Thymus (tissue), 14 donors: ENCODE measurements around the gene SLC27A2. TPM values are rescaled to one million over a fixed set of nuclear protein-coding genes. Genes with fewer than 3 reads are reported as not detected.
"Not testable (repeated sequence)": the region's sequence is repeated elsewhere in the genome, so short reads cannot be mapped to it uniquely, and the experiment has no call there.

Experiments
- DNase-seq, 9 donors: peaks; one replicate each; pipeline ENCODE4 v3.0.0-alpha.2; 2013; ENCODE audit warnings: low spot score in 9 of 9, low read depth in 6 of 9, missing footprints in 1 of 9
- H3K27ac ChIP-seq, 2 donors: one replicate each; pipeline ENCODE4 v1.5.1; 2013; ENCODE audit warnings: control low read depth in 1 of 2, low read depth in 1 of 2, low read length in 1 of 2, mild to moderate bottlenecking in 1 of 2, moderate library complexity in 1 of 2
- H3K27me3 ChIP-seq, 2 donors: one replicate each; pipeline ENCODE4 v1.5.1; 2013; ENCODE audit warnings: low read length in 1 of 2; ENCODE audit not compliant: control insufficient read depth in 2 of 2, insufficient read depth in 1 of 2
- H3K36me3 ChIP-seq, 2 donors: one replicate each; pipeline ENCODE4 v1.5.1; 2013; ENCODE audit warnings: low read length in 1 of 2, mild to moderate bottlenecking in 1 of 2, moderate library complexity in 1 of 2; ENCODE audit not compliant: control insufficient read depth in 2 of 2, insufficient read depth in 2 of 2
- H3K4me1 ChIP-seq, 2 donors: one replicate each; pipeline ENCODE4 v1.5.1; 2013; ENCODE audit warnings: low read length in 2 of 2; ENCODE audit not compliant: control insufficient read depth in 2 of 2, insufficient read depth in 2 of 2
- H3K4me3 ChIP-seq, 2 donors: one replicate each; pipeline ENCODE4 v1.5.1; 2013; ENCODE audit warnings: low read length in 2 of 2, control low read depth in 1 of 2, mild to moderate bottlenecking in 1 of 2
- H3K9me3 ChIP-seq, 2 donors: one replicate each; pipeline ENCODE4 v1.5.1; 2013; ENCODE audit warnings: low read length in 1 of 2, mild to moderate bottlenecking in 1 of 2; ENCODE audit not compliant: control insufficient read depth in 2 of 2, insufficient read depth in 1 of 2
- WGBS: extraction: QIAGEN DNeasy Blood & Tissue Kit; methylation state at CpG from one replicate; pipeline ENCODE4 v1.1.7; 2013; 5-methylcytosine and 5-hydroxymethylcytosine counted together
- long read RNA-seq, 10 donors: transcript quantifications; one replicate each; lab custom pipeline, GENCODE V29; 2026
- polyA plus RNA-seq: library from polyadenylated mRNA; stranded (reverse); fragments of 200-250 nt; gene quantifications from one replicate; pipeline ENCODE4 v1.2.3, GENCODE V29; 2013
- total RNA-seq: library from RNA; stranded (reverse); fragments of 120-200 nt; gene quantifications from one replicate; pipeline ENCODE4 v1.2.4, GENCODE V29; 2013
- donor health status: healthy.

The SLC27A2 gene
- 1.3 TPM for total RNA-seq
- polyA plus RNA-seq, result 1.4 TPM
- long read RNA-seq, donor 1, result 0 reads
- long read RNA-seq, donor 2, result 0 reads
- long read RNA-seq, donor 3, partial matches to known transcripts, result 0 of 1 reads
- long read RNA-seq, donor 3, other reads (novel, unspliced or antisense), result 0 of 1 reads
- long read RNA-seq, donor 4, partial matches to known transcripts, result 0 of 1 reads
- long read RNA-seq, donor 4, other reads (novel, unspliced or antisense), result 0 of 1 reads
- long read RNA-seq, donor 5, partial matches to known transcripts, result 0 of 2 reads
- long read RNA-seq, donor 5, other reads (novel, unspliced or antisense), result 0 of 2 reads
- long read RNA-seq, donor 6, result 0 reads
- long read RNA-seq, donor 7, result 0 reads
- long read RNA-seq, donor 8, partial matches to known transcripts, result 0 of 1 reads
- long read RNA-seq, donor 8, other reads (novel, unspliced or antisense), result 0 of 1 reads
- long read RNA-seq, donor 9, result 0 reads
- long read RNA-seq, donor 10, result 0 reads

- H3K4me3 ChIP-seq, result peak within 1 kb of the TSS; percentile 48 to 53
- WGBS, result 10% methylated on average over 17 of the region's 17 CpGs
- no peaks in the 10 kb centered on the region for H3K9me3 ChIP-seq
- no peak within 1 kb of the TSS for H3K27ac ChIP-seq
- peaks cover 7 to 11% of the 10 kb centered on the region in 2 donors for H3K4me1 ChIP-seq
- H3K36me3 ChIP-seq, result no peaks in the 10 kb centered on the region
- no peak for DNase-seq
- H3K27me3 ChIP-seq, result peaks cover 6 to 17% of the 10 kb centered on the region in 2 donors
Observed at GRCh38 chr15:50181969-50182218, at the start of gene SLC27A2. SLC27A2 (plus strand) TSS chr15:50182196; CDS start chr15:50182428, 232 bp downstream.

DNA sequence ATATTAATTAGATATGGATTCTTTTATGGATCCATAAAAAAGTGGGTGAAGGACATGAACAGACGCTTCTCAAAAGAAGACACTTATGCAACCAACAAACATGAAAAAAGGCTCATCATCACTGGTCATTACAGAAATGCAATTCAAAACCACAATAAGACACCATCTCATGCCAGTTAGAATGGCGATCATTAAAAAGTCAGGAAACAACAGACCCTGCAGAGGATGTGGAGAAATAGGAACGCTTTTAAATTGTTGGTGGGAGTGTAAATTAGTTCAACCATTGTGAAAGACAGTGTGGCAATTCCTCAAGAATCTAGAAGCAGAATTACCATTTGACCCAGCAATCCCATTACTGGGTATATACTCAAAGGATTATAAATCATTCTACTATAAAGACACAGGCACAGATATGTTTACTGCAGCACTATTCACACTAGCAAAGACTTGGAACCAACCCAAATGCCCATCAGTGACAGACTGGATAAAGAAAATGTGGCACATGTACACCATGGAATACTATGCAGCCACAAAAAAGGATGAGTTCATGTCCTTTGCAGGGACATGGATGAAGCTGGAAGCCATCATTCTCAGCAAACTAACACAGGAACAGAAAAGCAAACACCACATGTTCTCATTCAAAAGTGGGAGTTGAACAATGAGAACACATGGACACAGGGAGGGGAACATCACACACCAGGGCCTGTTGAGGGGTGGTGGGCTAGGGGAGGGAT is 49.6 kb upstream of the SLC27A2 start:
- not testable (repeated sequence) for H3K4me1 ChIP-seq, H3K36me3 ChIP-seq, H3K4me3 ChIP-seq, DNase-seq, H3K27ac ChIP-seq, H3K9me3 ChIP-seq, H3K27me3 ChIP-seq
- WGBS, result 98% methylated on average over 3 of the region's 3 CpGs

GRCh38 chr15:50134524-50135024 is 47.4 kb upstream of the SLC27A2 start:
- 41% methylated on average over 2 of the region's 2 CpGs for WGBS
- Histone ChIP-seq H3K36me3 (no peaks in the 10 kb centered on the region), H3K27me3 (no peaks in the 10 kb centered on the region), H3K4me1 (no peaks in the 10 kb centered on the region), H3K4me3 (no peak overlapping the region), H3K9me3 (no peaks in the 10 kb centered on the region), H3K27ac (peak overlapping the region in 1 of 2 donors; percentile 3)
- no peak for DNase-seq

DNA sequence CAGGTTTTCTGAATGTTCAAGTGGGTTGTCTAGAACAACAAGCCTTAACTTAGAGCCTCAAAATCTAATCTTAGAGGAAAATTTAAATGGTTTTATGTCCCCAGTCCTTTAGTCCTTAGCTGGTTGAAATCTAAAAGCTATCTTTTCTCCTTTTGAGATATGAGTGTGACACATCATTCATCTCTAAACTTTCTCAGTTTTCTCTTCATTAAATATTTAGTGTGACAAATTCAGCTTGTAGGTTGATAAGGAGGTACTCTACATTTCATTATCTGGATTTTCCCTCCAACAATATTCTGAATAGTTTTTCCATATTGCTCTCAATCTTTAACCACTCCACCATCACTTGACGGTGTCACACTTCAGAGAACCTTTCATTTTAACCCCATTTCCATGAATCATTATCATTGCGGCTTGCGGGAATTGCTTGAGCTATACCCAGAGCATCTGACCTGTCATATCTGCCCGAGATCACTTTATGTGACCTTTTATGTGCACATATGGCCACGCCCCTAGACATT is 46.9 kb upstream of the SLC27A2 start:
- Histone ChIP-seq H3K9me3 (no peaks in the 10 kb centered on the region), H3K27me3 (no peaks in the 10 kb centered on the region), H3K4me3 (no peak overlapping the region), H3K4me1 (no peaks in the 10 kb centered on the region), H3K36me3 (no peaks in the 10 kb centered on the region), H3K27ac (no peak overlapping the region)
- 93% methylated on average over 5 of the region's 5 CpGs for WGBS
- no peak for DNase-seq

- Histone ChIP-seq H3K4me1 (no peaks in the 10 kb centered on the region), H3K9me3 (no peaks in the 10 kb centered on the region), H3K27me3 (no peaks in the 10 kb centered on the region), H3K36me3 (no peaks in the 10 kb centered on the region), H3K4me3 (no peak overlapping the region), H3K27ac (no peak overlapping the region)
- no peak for DNase-seq
- 96% methylated on average over 7 of the region's 7 CpGs for WGBS
Observed at GRCh38 chr15:50137330-50137761, 44.6 kb upstream of the SLC27A2 start.

- no peak overlapping the region for H3K27ac ChIP-seq
- no peak for DNase-seq
- 96% methylated on average over 2 of the region's 2 CpGs for WGBS
- no peaks in the 10 kb centered on the region for H3K36me3 ChIP-seq
- H3K4me3 ChIP-seq, result no peak overlapping the region
- H3K9me3 ChIP-seq, result no peaks in the 10 kb centered on the region
- no peaks in the 10 kb centered on the region for H3K27me3 ChIP-seq
- H3K4me1 ChIP-seq, result no peaks in the 10 kb centered on the region
Observed at GRCh38 chr15:50137893-50138292, 44.1 kb upstream of the SLC27A2 start.

- Histone ChIP-seq H3K27ac (no peak overlapping the region), H3K4me1 (no peaks in the 10 kb centered on the region), H3K27me3 (no peaks in the 10 kb centered on the region), H3K4me3 (no peak overlapping the region), H3K9me3 (no peaks in the 10 kb centered on the region), H3K36me3 (no peaks in the 10 kb centered on the region)
- no peak for DNase-seq
Observed at GRCh38 chr15:50138391-50138790, 43.6 kb upstream of the SLC27A2 start.

DNA sequence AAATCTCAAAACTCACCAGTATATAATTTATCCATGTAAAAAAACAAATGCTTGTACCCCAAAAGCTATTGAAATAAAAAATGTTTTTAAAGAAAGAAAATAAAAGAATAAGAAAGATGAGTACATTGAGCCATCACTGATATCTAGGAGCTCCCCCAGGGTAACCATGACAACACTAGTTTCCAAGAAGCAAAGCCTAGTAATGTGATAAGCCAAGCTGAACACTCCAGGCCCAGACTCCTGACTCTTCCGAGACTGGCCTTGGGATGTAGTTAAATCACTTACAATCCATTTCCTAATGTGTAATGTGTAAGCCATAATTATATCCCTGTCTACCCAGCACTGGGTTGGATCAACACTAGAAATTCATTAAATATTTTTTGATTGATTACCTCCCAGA is 41.9 kb upstream of the SLC27A2 start:
- no peak for DNase-seq
- no peak overlapping the region for H3K4me3 ChIP-seq
- no peaks in the 10 kb centered on the region for H3K27me3 ChIP-seq
- H3K36me3 ChIP-seq, result no peaks in the 10 kb centered on the region
- WGBS, result 0% methylated on average over 1 of the region's 1 CpG
- no peaks in the 10 kb centered on the region for H3K9me3 ChIP-seq
- H3K27ac ChIP-seq, result no peak overlapping the region
- H3K4me1 ChIP-seq, result no peaks in the 10 kb centered on the region

- DNase-seq, result no peak
- no peak overlapping the region for H3K27ac ChIP-seq
- no peaks in the 10 kb centered on the region for H3K27me3 ChIP-seq
- H3K4me1 ChIP-seq, result no peaks in the 10 kb centered on the region
- H3K9me3 ChIP-seq, result no peaks in the 10 kb centered on the region
- no peaks in the 10 kb centered on the region for H3K36me3 ChIP-seq
- H3K4me3 ChIP-seq, result no peak overlapping the region
- 86% methylated on average over 3 of the region's 3 CpGs for WGBS
Observed at GRCh38 chr15:50140983-50141382, 41.0 kb upstream of the SLC27A2 start.
